Measurements from ENCODE around the gene DUSP23.
A peak's percentile ranks its signal among the peaks of the same experiment; 100 is the strongest.

GRCh38 chr1:159829273-159829634, 48.5 kb downstream of the DUSP23 start:
- TF ChIP-seq CTCF (IDR thresholded peaks at IDR 0.05) (peak; percentile 80), ZFX (IDR thresholded peaks at IDR 0.05; ENCODE audit: borderline replicate concordance) (no peak)

Data from 22Rv1 (cell line).